Measurements from ENCODE around the gene POU2F1. TPM values are rescaled to one million over a fixed set of nuclear protein-coding genes. Genes with fewer than 3 reads are reported as not detected.
"Not testable (repeated sequence)": the region's sequence is repeated elsewhere in the genome, so short reads cannot be mapped to it uniquely, and the experiment has no call there.

POU2F1 gene
- total RNA-seq, 1 experiment from 2014 or later, result 24.5 TPM

DNA sequence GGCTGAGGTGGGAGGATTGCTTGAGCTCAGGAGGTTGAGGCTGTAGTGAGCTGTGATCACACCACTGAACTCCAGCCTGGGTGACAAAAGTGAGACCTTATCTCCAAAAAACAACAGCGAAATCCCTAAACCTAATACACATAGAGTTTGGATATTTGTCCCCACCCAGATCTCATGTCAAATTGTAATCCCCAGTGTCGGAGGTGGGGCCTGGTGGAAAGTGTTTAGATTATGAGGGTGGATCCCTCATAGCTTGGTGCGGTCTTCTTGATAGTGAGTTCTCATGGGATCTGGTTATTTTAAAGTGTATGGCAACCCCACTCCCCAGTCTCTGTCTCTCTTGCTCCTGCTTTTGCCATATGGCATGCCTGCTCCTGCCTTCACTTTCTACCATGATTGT is 94.0 kb downstream of the POU2F1 start:
- H3K9me3 ChIP-seq (ENCODE audit: control insufficient read depth in 1 of 2, insufficient read depth in 1 of 2, low read depth in 1 of 2, low read length in 2 of 2), result peaks cover 3% of the 10 kb centered on the region in 2 experiments; a peak in 1 of 4 replicates
- H3K27ac ChIP-seq (ENCODE audit: low read depth, low read length), result no peak overlapping the region
- H3K27me3 ChIP-seq (ENCODE audit: insufficient read depth, low read length), result no peaks in the 10 kb centered on the region
- no peaks in the 10 kb centered on the region for H4K20me1 ChIP-seq (ENCODE audit: insufficient read depth)
- RAD21 ChIA-PET (ENCODE audit: low non-redundant PET in 1 of 2, low total read pairs in 2 of 2, uncharacterized antibody in 2 of 2, unreplicated experiment in 2 of 2), result no interaction called here
- no peak overlapping the region for H3K9ac ChIP-seq (ENCODE audit: low read length)
- DNase-seq (ENCODE audit: low read depth, low spot score), result no peak
- no peak overlapping the region for H2AFZ ChIP-seq (ENCODE audit: low read depth, low read length, poor library complexity, severe bottlenecking)
- H3K79me2 ChIP-seq (ENCODE audit: insufficient read depth, low read length), result 0 out of 2 replicates have a peak, but pooled peaks cover 4% of the 10 kb centered on the region
- no TSS peak for BruUV-seq (replicated peaks)
- TF ChIP-seq SIN3A (IDR thresholded peaks at IDR 0.05; ENCODE audit: low read depth) (no peak), SP1 (IDR thresholded peaks at IDR 0.05; ENCODE audit: low read depth) (no peak)
- POLR2A ChIA-PET, result no interaction called here
- H3K4me1 ChIP-seq (ENCODE audit: control insufficient read depth in 1 of 2, insufficient read depth in 2 of 2, low read length in 2 of 2), result no peaks in the 10 kb centered on the region
- H3K9me2 ChIP-seq (ENCODE audit: insufficient read depth), result no peaks in the 10 kb centered on the region
- CTCF ChIA-PET, result no interaction called here
- H3K36me3 ChIP-seq (ENCODE audit: control insufficient read depth in 1 of 2, insufficient read depth in 2 of 2, low read length in 2 of 2), result no peaks in the 10 kb centered on the region
- intact Hi-C loops (cut with micrococcal nuclease), result no loop called here
- H3K4me2 ChIP-seq (ENCODE audit: low read length), result no peak overlapping the region
- ATAC-seq, result no peak
- H3K4me3 ChIP-seq (replicated peaks in 1 of 2; ENCODE audit: low read depth in 1 of 2, low read length in 2 of 2), result no peak overlapping the region

DNA sequence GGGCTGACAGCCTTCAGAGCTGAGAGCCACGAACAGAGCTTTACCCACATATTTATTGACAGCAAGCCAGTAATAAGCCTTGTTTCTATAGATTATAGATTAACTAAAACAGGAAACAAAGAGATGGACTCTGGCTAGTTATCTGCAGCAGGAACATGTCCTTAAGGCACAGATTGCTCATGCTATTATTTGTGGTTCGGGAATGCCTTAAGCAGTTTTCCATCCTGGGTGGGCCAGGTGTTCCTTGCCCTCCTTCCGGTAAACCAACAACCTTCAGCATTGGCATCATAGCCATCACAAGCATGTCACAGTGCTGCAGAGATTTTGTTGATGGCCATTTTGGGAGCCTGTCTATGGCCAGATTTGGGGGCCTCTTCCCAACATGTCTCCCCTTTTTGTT is 96.8 kb downstream of the POU2F1 start:
- Histone ChIP-seq H4K20me1 (ENCODE audit: insufficient read depth) (no peaks in the 10 kb centered on the region), H3K27me3 (ENCODE audit: insufficient read depth, low read length) (no peaks in the 10 kb centered on the region), H3K4me1 (ENCODE audit: control insufficient read depth in 1 of 2, insufficient read depth in 2 of 2, low read length in 2 of 2) (no peaks in the 10 kb centered on the region), H3K4me3 (replicated peaks in 1 of 2; ENCODE audit: low read depth in 1 of 2, low read length in 2 of 2) (no peak overlapping the region), H3K36me3 (ENCODE audit: control insufficient read depth in 1 of 2, insufficient read depth in 2 of 2, low read length in 2 of 2) (no peaks in the 10 kb centered on the region), H3K27ac (ENCODE audit: low read depth, low read length) (no peak overlapping the region), H3K79me2 (ENCODE audit: insufficient read depth, low read length) (0 out of 2 replicates have a peak, but pooled peaks cover 4% of the 10 kb centered on the region), H3K9me3 (ENCODE audit: control insufficient read depth in 1 of 2, insufficient read depth in 1 of 2, low read depth in 1 of 2, low read length in 2 of 2) (peaks cover 3 to 9% of the 10 kb centered on the region in 2 experiments; a peak in 2 of 4 replicates), H3K9ac (ENCODE audit: low read length) (no peak overlapping the region), H2AFZ (ENCODE audit: low read depth, low read length, poor library complexity, severe bottlenecking) (no peak overlapping the region), H3K4me2 (ENCODE audit: low read length) (no peak overlapping the region), H3K9me2 (ENCODE audit: insufficient read depth) (no peaks in the 10 kb centered on the region)
- no peak for TF ChIP-seq EZH2 (IDR thresholded peaks at IDR 0.05)
- no peak for TF ChIP-seq JUND (IDR thresholded peaks at IDR 0.05)
- POLR2A ChIA-PET, result no interaction called here
- intact Hi-C loops (cut with micrococcal nuclease), result no loop called here
- BruUV-seq (replicated peaks), result no TSS peak
- ATAC-seq (no peak), DNase-seq (ENCODE audit: low read depth, low spot score) (no peak)
- RAD21 ChIA-PET (ENCODE audit: low non-redundant PET in 1 of 2, low total read pairs in 2 of 2, uncharacterized antibody in 2 of 2, unreplicated experiment in 2 of 2), result no interaction called here
- CTCF ChIA-PET, result no interaction called here

DNA sequence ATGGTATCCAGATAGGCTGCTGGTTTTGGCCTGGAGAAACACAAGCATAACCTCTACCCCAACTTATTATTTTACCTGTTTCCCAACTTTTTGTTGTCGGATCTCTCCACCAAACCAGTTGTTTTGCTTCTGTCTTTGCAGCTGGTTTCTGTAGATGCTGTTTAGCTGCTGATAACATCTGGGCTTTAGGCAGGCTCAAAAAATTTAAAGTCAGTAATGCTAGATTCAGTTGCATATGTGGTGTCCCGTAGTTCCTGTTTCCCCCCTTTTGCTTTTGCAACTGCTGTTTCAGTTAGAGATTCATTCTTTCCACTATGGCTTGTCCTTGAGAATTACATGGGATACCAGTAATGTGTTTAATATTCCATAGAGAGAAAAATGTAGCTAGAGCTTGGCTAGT is 98.5 kb downstream of the POU2F1 start:
- H3K9ac ChIP-seq (ENCODE audit: low read length); BruUV-seq (replicated peaks); H4K20me1 ChIP-seq (ENCODE audit: insufficient read depth); POLR2A ChIA-PET; H3K27me3 ChIP-seq (ENCODE audit: insufficient read depth, low read length); intact Hi-C loops (cut with micrococcal nuclease); CTCF ChIA-PET; H2AFZ ChIP-seq (ENCODE audit: low read depth, low read length, poor library complexity, severe bottlenecking); H3K9me2 ChIP-seq (ENCODE audit: insufficient read depth); H3K4me1 ChIP-seq (ENCODE audit: control insufficient read depth in 1 of 2, insufficient read depth in 2 of 2, low read length in 2 of 2); H3K27ac ChIP-seq (ENCODE audit: low read depth, low read length); H3K36me3 ChIP-seq (ENCODE audit: control insufficient read depth in 1 of 2, insufficient read depth in 2 of 2, low read length in 2 of 2); RAD21 ChIA-PET (ENCODE audit: low non-redundant PET in 1 of 2, low total read pairs in 2 of 2, uncharacterized antibody in 2 of 2, unreplicated experiment in 2 of 2); DNase-seq (ENCODE audit: low read depth, low spot score); H3K4me3 ChIP-seq (replicated peaks in 1 of 2; ENCODE audit: low read depth in 1 of 2, low read length in 2 of 2); H3K4me2 ChIP-seq (ENCODE audit: low read length); H3K79me2 ChIP-seq (ENCODE audit: insufficient read depth, low read length); ATAC-seq: not testable (repeated sequence)
- H3K9me3 ChIP-seq (ENCODE audit: control insufficient read depth in 1 of 2, insufficient read depth in 1 of 2, low read depth in 1 of 2, low read length in 2 of 2), result peaks cover 15 to 17% of the 10 kb centered on the region in 2 experiments; a peak in 3 of 4 replicates

Data from HCT116 (cell line).